RWPE2 (cell line): ENCODE results near the gene TMEM9.

Experiments used
- ATAC-seq: fragments of 200-7000 bp; cut with Tn5 transposase; 3 replicates; pipeline ENCODE4 v1.9.1; 2021; ENCODE audit warnings: low read depth
- DNase-seq: peaks from one replicate; pipeline ENCODE4 v3.0.0-alpha.2; 2020; ENCODE audit warnings: low spot score
- H3K27ac ChIP-seq: fragments of 450-650 bp; 2 replicates; pipeline ENCODE4 v1.5.1; 2017; ENCODE audit warnings: mild to moderate bottlenecking; ENCODE audit not compliant: poor library complexity, severe bottlenecking
- H3K27me3 ChIP-seq: fragments of 250-450 bp; sonication (Bioruptor Pico); 2 replicates; pipeline ENCODE4 v1.5.1; 2021; ENCODE audit warnings: mild to moderate bottlenecking, moderate library complexity; ENCODE audit not compliant: insufficient read depth, poor library complexity, severe bottlenecking
- H3K36me3 ChIP-seq: fragments of 250-450 bp; sonication (Bioruptor Pico); 2 replicates; pipeline ENCODE4 v1.5.1; 2020; ENCODE audit warnings: low read depth, mild to moderate bottlenecking, moderate library complexity
- H3K4me1 ChIP-seq: fragments of 250-450 bp; sonication (Bioruptor Pico); 2 replicates; pipeline ENCODE4 v1.5.1; 2021; ENCODE audit warnings: mild to moderate bottlenecking, moderate library complexity; ENCODE audit not compliant: insufficient read depth, poor library complexity, severe bottlenecking
- H3K4me3 ChIP-seq: fragments of 250-450 bp; sonication (Bioruptor Pico); 2 replicates; pipeline ENCODE4 v1.5.1; 2021; ENCODE audit warnings: mild to moderate bottlenecking, moderate library complexity; ENCODE audit not compliant: severe bottlenecking
- H3K9me3 ChIP-seq: fragments of 250-450 bp; sonication (Bioruptor Pico); 2 replicates; pipeline ENCODE4 v1.5.1; 2021; ENCODE audit warnings: mild to moderate bottlenecking, moderate library complexity; ENCODE audit not compliant: severe bottlenecking
- TF ChIP-seq, protein P1 (sequence below): fragments of 450-650 bp; IDR thresholded peaks from one replicate; pipeline ENCODE4 v1.5.1; 2017; ENCODE audit warnings: mild to moderate bottlenecking, moderate library complexity; ENCODE audit not compliant: poor library complexity, severe bottlenecking

The TMEM9 gene

DNA sequence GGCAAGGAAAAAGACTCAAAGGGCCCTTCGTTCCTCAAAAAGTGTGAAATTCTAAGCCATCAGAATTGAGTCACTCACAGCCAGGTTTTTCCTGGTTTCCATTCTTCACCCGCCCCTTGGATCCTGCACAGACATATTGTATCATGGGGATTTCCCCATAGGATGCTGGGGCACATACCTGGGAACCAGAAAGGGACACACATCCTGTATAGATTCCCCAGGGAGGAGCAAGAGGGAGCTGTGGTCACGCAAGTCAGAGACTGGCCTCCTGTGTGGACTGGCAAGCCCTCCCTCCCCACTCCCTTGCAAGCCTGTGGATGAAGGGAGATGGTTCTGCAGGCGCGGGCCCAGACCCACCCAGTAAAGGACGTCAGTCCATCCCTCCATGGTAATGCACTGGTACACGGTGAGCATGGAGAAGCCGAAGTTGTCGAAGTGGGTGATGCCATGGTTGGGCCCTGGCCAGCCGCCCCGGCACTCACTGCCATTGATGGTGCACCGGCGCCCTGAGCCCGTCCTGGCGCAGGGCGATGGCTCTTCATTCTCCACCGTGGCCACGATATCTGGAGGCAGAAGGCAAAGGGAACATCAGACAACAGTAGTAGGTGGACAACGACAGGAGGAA lies 65.3 kb downstream of the TMEM9 start:
- Histone ChIP-seq H3K4me3 (no peak overlapping the region), H3K36me3 (no peaks in the 10 kb centered on the region), H3K9me3 (no peaks in the 10 kb centered on the region), H3K27me3 (no peaks in the 10 kb centered on the region), H3K27ac (no peak overlapping the region), H3K4me1 (no peaks in the 10 kb centered on the region)
- DNase-seq (no peak), ATAC-seq (peak; percentile 58)
- TF ChIP-seq, protein P1, sequence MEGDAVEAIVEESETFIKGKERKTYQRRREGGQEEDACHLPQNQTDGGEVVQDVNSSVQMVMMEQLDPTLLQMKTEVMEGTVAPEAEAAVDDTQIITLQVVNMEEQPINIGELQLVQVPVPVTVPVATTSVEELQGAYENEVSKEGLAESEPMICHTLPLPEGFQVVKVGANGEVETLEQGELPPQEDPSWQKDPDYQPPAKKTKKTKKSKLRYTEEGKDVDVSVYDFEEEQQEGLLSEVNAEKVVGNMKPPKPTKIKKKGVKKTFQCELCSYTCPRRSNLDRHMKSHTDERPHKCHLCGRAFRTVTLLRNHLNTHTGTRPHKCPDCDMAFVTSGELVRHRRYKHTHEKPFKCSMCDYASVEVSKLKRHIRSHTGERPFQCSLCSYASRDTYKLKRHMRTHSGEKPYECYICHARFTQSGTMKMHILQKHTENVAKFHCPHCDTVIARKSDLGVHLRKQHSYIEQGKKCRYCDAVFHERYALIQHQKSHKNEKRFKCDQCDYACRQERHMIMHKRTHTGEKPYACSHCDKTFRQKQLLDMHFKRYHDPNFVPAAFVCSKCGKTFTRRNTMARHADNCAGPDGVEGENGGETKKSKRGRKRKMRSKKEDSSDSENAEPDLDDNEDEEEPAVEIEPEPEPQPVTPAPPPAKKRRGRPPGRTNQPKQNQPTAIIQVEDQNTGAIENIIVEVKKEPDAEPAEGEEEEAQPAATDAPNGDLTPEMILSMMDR, result no peak

DNA sequence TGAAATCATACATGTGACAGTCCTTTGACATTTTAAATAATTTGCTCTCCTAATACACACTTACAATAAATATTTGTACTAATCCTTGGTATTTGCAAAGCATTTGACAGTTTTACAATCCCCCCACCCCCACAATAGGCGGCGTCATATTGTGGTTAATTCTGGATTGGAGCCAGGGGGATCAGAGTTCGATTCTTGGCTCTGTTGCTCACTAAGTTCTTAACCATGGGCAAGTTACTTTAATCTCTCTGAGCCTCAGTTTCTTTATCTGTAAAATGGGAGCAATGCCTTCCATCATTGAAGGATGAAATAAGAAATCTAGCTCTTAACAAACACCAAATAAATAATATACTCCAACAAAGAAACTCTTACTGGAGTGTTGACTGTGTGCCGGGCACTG lies 65.9 kb downstream of the TMEM9 start:
- ATAC-seq (no peak), DNase-seq (no peak)
- no peaks in the 10 kb centered on the region for H3K36me3 ChIP-seq
- H3K4me3 ChIP-seq, result no peak overlapping the region
- TF ChIP-seq, protein P1, result no peak
- no peaks in the 10 kb centered on the region for H3K4me1 ChIP-seq
- H3K27ac ChIP-seq, result no peak overlapping the region
- H3K9me3 ChIP-seq, result no peaks in the 10 kb centered on the region
- H3K27me3 ChIP-seq, result no peaks in the 10 kb centered on the region

DNA sequence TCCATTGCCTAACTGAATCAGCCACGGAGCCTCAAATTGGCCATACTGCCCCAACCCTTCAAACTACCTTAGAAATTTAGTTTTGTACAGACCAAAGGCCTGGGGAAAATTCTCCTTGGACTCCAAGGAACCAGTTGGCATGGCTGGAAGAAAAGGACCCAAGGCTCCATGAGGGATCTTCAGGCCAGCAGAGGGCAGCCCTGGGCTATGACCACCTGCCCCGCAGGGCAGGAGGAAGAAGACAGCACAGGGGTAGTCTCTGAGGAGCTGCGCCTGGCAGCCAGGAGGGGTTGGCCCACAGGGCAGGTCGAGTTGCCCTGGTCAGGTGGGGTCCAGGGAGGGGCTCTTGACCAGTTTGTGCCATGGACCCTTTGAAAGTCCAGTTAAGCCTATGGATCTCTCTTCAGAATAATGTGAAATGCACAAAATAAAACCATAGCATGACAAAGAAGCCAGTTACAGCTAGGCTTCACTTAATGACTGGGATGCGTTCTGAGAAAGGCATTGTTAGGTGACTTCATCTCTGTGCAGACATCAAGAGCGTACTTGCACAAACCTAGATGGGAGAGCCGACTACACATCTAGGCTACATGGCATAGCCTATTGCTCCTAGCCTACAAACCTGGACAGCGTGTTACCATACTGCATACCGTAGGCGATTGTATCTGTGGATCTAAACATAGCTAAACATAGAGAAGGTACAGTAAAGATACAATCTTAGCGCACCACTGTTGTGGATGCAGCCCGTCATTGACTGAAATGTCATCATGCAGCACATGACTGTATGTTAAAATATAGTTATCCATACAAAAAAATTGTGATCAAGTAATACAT lies 68.2 kb downstream of the TMEM9 start:
- no peak overlapping the region for H3K27ac ChIP-seq
- TF ChIP-seq, protein P1, result peak; percentile 76
- H3K4me1 ChIP-seq, result no peaks in the 10 kb centered on the region
- ATAC-seq (peak; percentile 84), DNase-seq (no peak)
- no peaks in the 10 kb centered on the region for H3K36me3 ChIP-seq
- H3K27me3 ChIP-seq, result no peaks in the 10 kb centered on the region
- no peak overlapping the region for H3K4me3 ChIP-seq
- no peaks in the 10 kb centered on the region for H3K9me3 ChIP-seq
